Sigmoid colon (tissue), 7 donors: ENCODE measurements around the gene DNAJC30. TPM values are rescaled to one million over a fixed set of nuclear protein-coding genes. Genes with fewer than 3 reads are reported as not detected.

Experiments used
- DNase-seq: peaks from one replicate; pipeline ENCODE4 v3.0.0-alpha.2; 2019
- H3K27ac ChIP-seq, 4 donors: fragments of 200-600 bp; sonication (generic); one replicate each; pipeline ENCODE4 v1.5.1; 2016 to 2019; ENCODE audit warnings: mild to moderate bottlenecking in 1 of 4
- H3K27me3 ChIP-seq, 3 donors: fragments of 200-600 bp; sonication (generic); one replicate each; pipeline ENCODE4 v1.5.1; 2019; ENCODE audit warnings: mild to moderate bottlenecking in 1 of 3
- H3K36me3 ChIP-seq, 4 donors: fragments of 200-600 bp; sonication (generic); one replicate each; pipeline ENCODE4 v1.5.1; 2016 to 2019
- H3K4me1 ChIP-seq, 4 donors: fragments of 200-600 bp; sonication (generic); one replicate each; pipeline ENCODE4 v1.5.1; 2017 to 2019
- H3K4me3 ChIP-seq, 4 donors: fragments of 200-600 bp; sonication (generic); one replicate each; pipeline ENCODE4 v1.5.1; 2017 to 2019; ENCODE audit warnings: mild to moderate bottlenecking in 2 of 4, moderate library complexity in 1 of 4
- H3K9me3 ChIP-seq, 4 donors: fragments of 200-600 bp in 3 of 4; sonication (generic) in 3 of 4; one replicate each; pipeline versions ENCODE4 v1.5.1 to v1.6.1; 2013 to 2019
- CTCF ChIP-seq, 4 experiments: fragments of 450-650 bp in 3 of 4; fragments of 200-600 bp in 1 of 4; IDR thresholded peaks; one replicate each; pipeline ENCODE4 v1.5.1; 2016 to 2019; ENCODE audit warnings: antibody characterized with exemption in 4 of 4, mild to moderate bottlenecking in 3 of 4, moderate library complexity in 2 of 4
- EP300 ChIP-seq, 4 donors: sonication (generic); formaldehyde crosslinking; IDR thresholded peaks; one replicate each; pipeline ENCODE4 v1.6.1; 2017; ENCODE audit warnings: antibody characterized with exemption in 4 of 4
- POLR2A ChIP-seq, 2 donors: fragments of 450-650 bp; IDR thresholded peaks; one replicate each; pipeline ENCODE4 v1.6.1; 2016; ENCODE audit warnings: antibody characterized with exemption in 2 of 2, mild to moderate bottlenecking in 2 of 2, moderate library complexity in 2 of 2
- POLR2AphosphoS5 ChIP-seq, 4 donors: sonication (generic); formaldehyde crosslinking; IDR thresholded peaks; one replicate each; pipeline ENCODE4 v1.6.1; 2017; ENCODE audit warnings: antibody characterized with exemption in 4 of 4
- WGBS, 2 donors: extraction: QIAGEN DNeasy Blood & Tissue Kit; methylation state at CpG; one replicate each; pipeline ENCODE4 v1.1.7; 2013; 5-methylcytosine and 5-hydroxymethylcytosine counted together
- intact Hi-C: fragments of 100-400 bp; cut with DNase I; formaldehyde crosslinking; loops from one replicate; pipeline ENCODE4 v1.15.1; 2023
- polyA plus RNA-seq, 3 donors: library from polyadenylated mRNA; stranded (reverse); fragments of 200-250 nt; gene quantifications; one replicate each; pipeline ENCODE4 v1.2.3, GENCODE V29; 2013
- total RNA-seq, 4 donors: library from RNA; depleted of rRNA; stranded (reverse); fragments of >200 nt; gene quantifications; one replicate each; pipeline ENCODE4 v1.1.0, GENCODE V29; 2016
- donor health status: healthy with polysubstance abuse.
- donor health status: Bipolar disorder and iron deficiency.
- donor health status: healthy.

The DNAJC30 gene
- total and polyA plus RNA-seq, 7 donors: 3.3 to 9.4 (median 6.6) TPM

- Histone ChIP-seq H3K4me3 (no peak overlapping the region), H3K36me3 (peaks cover 0 to 39% (median 21%) of the 10 kb centered on the region in 4 donors), H3K27ac (no peak overlapping the region), H3K9me3 (no peaks in the 10 kb centered on the region), H3K4me1 (peaks cover 0 to 35% (median 32%) of the 10 kb centered on the region in 4 donors), H3K27me3 (no peaks in the 10 kb centered on the region)
- DNase-seq: no peak
- no peak for TF ChIP-seq POLR2AphosphoS5 (IDR thresholded peaks at IDR 0.05)
- TF ChIP-seq POLR2A (IDR thresholded peaks at IDR 0.05): no peak
- TF ChIP-seq CTCF (IDR thresholded peaks at IDR 0.05): no peak
- no peak for TF ChIP-seq EP300 (IDR thresholded peaks at IDR 0.05)
- intact Hi-C loops: no loop called here
- 95 to 97% methylated on average over 18 of the region's 18 CpGs for WGBS, 2 donors
Observed at GRCh38 chr7:73685311-73685710, 2.1 kb upstream of the DNAJC30 start.

- no peaks in the 10 kb centered on the region for H3K27me3 ChIP-seq
- H3K4me3 ChIP-seq: peak overlapping the region; percentile 66 to 92 (median 81)
- no peak for TF ChIP-seq CTCF (IDR thresholded peaks at IDR 0.05)
- no peak for TF ChIP-seq EP300 (IDR thresholded peaks at IDR 0.05)
- TF ChIP-seq POLR2A (IDR thresholded peaks at IDR 0.05): no peak
- TF ChIP-seq POLR2AphosphoS5 (IDR thresholded peaks at IDR 0.05): no peak
- H3K36me3 ChIP-seq: peaks cover 0 to 36% (median 18%) of the 10 kb centered on the region in 4 donors
- WGBS, 2 donors: 25 to 26% methylated on average over 58 of the region's 58 CpGs
- H3K27ac ChIP-seq: peak overlapping the region; percentile 81 to 89 (median 85)
- H3K4me1 ChIP-seq: peaks cover 0 to 41% (median 37%) of the 10 kb centered on the region in 4 donors
- H3K9me3 ChIP-seq: no peaks in the 10 kb centered on the region
- no peak for DNase-seq
- intact Hi-C loops: loop anchor here (2.0 to 5.0 kb wide), 2 partner anchors 35 to 162 kb away; partner anchors contain the start of genes BAZ1B and STX1A
Observed at GRCh38 chr7:73683788-73684693, 788 bp upstream of the DNAJC30 start.

GRCh38 chr7:73682745-73683055, 553 bp downstream of the DNAJC30 start:
- intact Hi-C loops: loop anchor here (2.0 to 5.0 kb wide), 2 partner anchors 36 to 160 kb away; partner anchors contain the start of genes BAZ1B and STX1A
- Histone ChIP-seq H3K36me3 (peaks cover 0 to 36% (median 9%) of the 10 kb centered on the region in 4 donors), H3K4me1 (peaks cover 0 to 42% (median 37%) of the 10 kb centered on the region in 4 donors), H3K27ac (peak overlapping the region; percentile 81 to 89 (median 85)), H3K27me3 (no peaks in the 10 kb centered on the region), H3K4me3 (peak overlapping the region; percentile 66 to 92 (median 81)), H3K9me3 (no peaks in the 10 kb centered on the region)
- DNase-seq: no peak
- no peak for TF ChIP-seq POLR2AphosphoS5 (IDR thresholded peaks at IDR 0.05)
- no peak for TF ChIP-seq POLR2A (IDR thresholded peaks at IDR 0.05)
- TF ChIP-seq EP300 (IDR thresholded peaks at IDR 0.05): no peak
- no peak for TF ChIP-seq CTCF (IDR thresholded peaks at IDR 0.05)
- WGBS, 2 donors: 1% methylated on average over 33 of the region's 33 CpGs

GRCh38 chr7:73681031-73681430, 2.2 kb downstream of the DNAJC30 start:
- peak overlapping the region in 1 of 4 donors; percentile 89 for H3K4me3 ChIP-seq
- H3K27me3 ChIP-seq: no peaks in the 10 kb centered on the region
- TF ChIP-seq POLR2A (IDR thresholded peaks at IDR 0.05): no peak
- TF ChIP-seq POLR2AphosphoS5 (IDR thresholded peaks at IDR 0.05): no peak
- TF ChIP-seq CTCF (IDR thresholded peaks at IDR 0.05): no peak
- no peak for TF ChIP-seq EP300 (IDR thresholded peaks at IDR 0.05)
- H3K4me1 ChIP-seq: peaks cover 0 to 42% (median 37%) of the 10 kb centered on the region in 4 donors
- intact Hi-C loops: loop anchor here (5.0 kb wide), 1 partner anchor 159 kb away; the partner anchor contains the start of gene BAZ1B
- no peak for DNase-seq
- H3K9me3 ChIP-seq: no peaks in the 10 kb centered on the region
- peaks cover 0 to 25% (median 0%) of the 10 kb centered on the region in 4 donors for H3K36me3 ChIP-seq
- WGBS, 2 donors: 80 to 88% methylated on average over 8 of the region's 8 CpGs
- no peak overlapping the region for H3K27ac ChIP-seq
